CD4-positive, alpha-beta T cell treated with Interleukin-15 for 4 hours (primary cell): Measurements from ENCODE around the gene TIMM8B.
"Not testable (repeated sequence)": the region's sequence is repeated elsewhere in the genome, so short reads cannot be mapped to it uniquely, and the experiment has no call there.

Experiments used
- DNase-seq: peaks from one replicate; pipeline ENCODE4 v3.0.0-alpha.2; 2020; ENCODE audit warnings: low spot score

Gene TIMM8B, protein sequence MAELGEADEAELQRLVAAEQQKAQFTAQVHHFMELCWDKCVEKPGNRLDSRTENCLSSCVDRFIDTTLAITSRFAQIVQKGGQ

DNA sequence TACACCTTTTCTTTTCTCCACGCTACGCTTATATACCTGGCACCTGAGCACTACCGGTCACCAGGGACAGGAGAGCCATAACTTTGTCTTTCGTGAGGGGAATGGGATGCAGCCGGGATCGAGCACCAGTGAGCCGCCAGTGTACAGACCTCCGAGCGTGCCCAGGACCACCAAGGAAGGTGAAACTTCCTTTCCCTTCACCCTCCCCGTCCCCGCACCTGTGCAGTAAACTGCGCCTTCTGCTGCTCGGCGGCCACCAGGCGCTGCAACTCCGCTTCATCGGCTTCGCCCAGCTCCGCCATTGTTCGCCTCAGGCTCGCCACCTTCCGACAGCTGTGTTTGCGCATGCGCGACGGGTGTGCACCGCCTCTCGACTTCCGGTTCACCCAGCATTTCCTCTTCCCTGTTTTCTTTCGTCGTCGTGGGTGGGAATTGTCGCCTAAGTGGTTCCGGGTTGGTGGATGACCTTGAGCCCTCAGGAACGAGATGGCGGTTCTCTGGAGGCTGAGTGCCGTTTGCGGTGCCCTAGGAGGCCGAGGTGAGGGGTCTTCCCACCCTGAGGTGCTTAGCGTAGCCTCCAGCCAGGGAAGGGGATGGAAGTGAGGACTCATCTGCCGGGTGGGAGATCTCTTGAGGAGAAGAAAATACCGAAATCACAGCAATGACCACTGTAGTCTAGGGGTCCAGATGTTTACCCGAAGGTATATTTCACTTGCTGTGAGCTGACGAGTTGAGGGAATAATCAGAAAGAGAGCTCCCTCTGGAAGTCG lies at the start of gene TIMM8B, which contains the start of gene SDHD:
TIMM8B (minus strand) TSS at position 335 of the 770 bp plus-strand sequence; CDS start at position 302, 33 bp downstream.
SDHD (plus strand) TSS at position 452 of the 770 bp plus-strand sequence; CDS start at position 487, 35 bp downstream.
- peak; percentile 97 for DNase-seq

DNA sequence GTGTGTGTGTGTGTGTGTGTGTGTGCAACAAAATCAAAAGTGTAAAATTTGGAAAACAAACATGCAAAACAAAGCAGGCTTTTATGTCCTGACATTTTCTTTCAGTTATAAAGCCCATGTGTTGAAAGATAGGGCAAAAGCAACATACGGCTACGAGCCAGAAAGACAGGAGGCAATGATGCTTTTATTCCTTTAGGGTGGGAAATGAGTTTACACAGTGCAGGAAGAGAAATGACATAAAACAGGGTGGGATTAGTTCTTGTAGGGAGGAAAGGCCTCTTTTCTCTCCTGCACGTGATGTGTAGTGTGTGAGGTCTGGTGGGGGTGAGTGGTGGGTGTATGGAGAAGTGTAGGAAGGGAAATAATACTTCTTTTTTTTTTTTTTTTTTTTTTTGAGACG lies 47.9 kb upstream of the TIMM8B start:
- no peak for DNase-seq

DNA sequence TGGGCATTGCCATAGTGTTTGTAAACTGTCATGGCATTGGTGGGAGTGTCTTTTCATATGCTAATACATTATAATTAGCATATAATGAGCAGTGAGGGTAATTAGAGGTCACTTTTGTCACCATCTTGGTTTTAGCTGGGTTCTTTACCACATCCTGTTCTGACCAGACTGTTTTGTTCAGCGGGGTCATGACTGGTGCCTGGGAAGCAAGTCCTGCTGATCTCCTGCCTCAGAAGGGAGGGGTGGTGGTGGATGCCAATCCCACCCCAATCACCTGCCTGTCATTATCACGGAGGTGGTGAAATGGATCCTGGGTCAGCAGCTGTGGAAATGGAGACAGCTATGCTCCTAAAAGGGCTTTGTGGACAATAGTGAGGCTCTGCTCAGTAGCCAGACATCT lies 46.2 kb upstream of the TIMM8B start:
- no peak for DNase-seq

DNA sequence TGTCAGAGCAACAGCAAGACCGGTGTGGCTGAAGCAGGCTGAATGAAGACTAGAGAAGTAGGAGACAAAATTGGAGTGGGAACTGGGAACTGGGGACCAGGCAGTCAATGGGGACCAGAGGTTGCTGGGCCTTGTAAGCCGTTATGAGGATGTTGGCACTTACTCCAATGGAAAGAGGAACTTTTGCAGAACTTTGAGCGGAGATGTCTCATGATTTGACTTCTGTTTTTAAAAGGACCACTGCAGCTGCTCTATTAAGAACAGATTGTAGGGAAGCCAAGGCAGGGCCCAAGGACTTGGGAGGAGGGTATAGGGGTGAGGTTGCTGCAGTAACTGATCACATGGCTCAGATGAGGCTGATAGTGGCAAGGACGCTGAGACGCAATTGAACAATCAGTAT lies 43.1 kb upstream of the TIMM8B start:
- no peak for DNase-seq

DNA sequence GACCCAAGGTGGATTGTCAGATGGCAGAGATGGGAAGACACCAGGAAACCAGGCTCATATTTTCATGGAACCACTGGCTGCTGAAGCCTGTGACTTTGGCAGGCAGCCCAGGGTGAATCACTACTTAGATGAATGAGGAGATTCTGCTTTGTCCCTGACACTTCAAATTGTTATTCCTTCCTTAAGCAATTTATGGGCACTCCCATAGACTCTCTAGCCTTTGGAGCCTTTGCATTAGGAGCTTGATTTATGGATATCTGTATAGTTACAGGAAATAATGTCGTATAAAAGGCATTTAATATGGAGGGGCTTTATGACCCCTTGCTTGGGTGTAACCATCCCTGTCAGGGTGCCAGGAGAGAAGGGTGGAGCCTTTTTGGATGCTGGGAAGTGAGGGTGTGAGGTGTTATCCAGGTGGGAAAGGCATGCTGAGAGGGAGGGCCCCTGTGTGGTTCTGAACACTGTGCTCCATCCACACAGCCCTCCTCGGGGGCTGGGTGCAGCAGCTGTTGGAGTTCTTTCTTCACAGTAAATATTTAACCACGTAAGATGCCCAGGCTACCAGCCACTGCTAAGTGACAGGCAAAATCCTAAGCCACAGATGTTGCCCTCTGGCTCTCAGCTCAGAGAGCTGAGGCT lies 42.0 kb upstream of the TIMM8B start:
- no peak for DNase-seq

DNA sequence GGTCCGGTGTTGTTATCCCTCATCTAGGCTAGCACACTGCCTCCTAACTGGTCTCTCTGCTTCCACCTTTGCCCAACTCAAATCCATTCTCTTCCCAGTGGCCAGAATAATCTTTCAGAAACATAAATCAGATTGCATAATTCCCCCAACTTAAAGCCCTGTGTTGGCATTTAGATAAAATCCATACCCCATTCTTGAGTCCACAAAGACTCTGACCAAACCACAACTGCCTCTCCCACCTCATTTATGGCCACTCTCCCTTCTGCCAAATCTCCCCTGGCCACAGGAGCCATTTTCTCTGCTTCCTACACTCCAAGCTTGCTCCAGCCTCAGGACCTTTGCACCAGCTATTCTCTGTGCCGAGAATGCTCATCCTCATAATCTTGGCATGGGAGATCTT lies 40.5 kb upstream of the TIMM8B start:
- no peak for DNase-seq

DNA sequence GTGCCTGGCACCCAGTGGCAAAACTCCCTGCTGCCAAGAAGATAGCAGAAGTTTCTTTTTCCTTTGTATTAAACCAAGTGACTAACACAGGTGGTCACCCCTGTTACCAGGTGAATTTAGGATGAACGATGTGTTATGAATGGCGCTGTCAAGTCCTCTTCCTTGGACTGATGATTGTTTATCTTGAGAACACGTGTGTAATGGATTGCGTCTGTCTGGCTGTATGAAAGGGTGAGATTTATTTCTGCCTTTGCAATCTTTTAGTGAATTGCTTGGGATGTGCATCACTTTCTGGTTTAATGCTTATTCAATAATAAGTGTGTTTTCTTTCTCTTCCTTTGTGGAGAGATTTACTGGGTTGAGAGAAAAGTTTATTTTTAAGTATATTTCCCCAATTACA lies 36.6 kb upstream of the TIMM8B start:
- no peak for DNase-seq

DNA sequence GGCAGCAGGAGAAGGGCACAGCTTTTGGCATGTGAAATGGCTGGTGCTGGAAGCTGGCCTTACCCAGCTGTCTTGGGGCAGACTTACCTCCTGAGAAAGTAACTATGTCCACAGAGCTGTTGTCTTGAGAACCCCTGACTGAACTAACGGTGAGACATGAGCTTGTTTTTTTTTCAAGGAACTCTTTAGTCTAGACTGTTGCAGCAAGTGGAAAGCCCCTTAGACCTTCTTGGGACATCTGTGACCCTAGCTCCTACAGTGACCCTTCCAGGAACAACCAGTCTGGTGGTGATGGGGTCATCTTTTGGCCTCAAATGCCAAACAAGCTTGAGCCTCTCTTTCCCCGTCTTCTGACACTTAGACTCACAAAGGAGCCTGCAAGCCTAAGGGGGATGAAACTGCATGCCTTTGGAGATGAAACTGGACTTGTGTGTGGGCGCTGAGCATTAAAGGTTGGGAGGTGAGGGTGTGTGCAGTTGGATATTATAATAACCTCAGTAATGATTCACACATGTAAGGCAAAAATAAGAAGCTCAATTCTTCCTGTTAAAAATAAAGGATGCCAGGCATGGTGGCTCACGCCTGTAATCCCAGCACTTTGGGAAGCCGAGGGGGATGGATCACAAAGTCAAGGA lies 35.5 kb upstream of the TIMM8B start:
- no peak for DNase-seq

DNA sequence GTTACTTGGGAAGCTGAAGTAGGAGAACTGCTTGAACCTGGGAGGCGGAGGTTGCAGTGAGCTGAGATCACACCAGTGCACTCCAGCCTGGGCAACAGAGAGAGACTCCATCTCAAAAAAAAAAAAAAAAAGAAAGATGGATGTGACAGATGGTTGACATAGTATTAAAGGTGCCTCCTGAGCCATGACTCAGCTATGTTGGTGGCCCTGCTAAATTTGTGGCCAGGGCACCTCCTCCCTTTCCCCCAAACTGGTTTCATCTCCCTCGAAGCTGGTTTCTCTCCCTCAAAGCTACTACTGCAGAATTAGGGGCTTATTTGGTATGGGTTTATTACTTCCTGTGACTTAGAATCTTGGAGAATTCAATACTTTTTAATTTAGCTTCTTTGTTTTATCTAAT lies 31.6 kb upstream of the TIMM8B start:
- DNase-seq: no peak

DNA sequence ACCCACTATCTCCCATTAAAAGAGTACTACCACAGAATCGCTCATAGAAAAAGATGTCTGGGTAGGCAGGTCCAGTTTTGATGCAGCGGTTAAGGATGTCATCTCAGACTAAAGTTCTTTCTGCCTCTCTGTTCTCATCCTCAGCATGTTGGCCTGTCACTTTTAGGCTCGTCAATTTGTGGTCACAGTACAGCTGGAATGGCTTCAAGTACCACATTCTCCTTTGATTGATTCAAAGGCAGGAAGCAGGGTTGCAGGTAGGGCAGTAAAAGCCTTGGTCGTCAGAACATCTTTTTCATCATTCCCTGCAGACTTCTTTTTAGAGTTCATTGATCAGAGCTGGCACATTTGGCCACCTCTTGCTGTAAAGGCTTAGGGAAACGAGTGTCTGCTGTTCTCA lies 28.8 kb upstream of the TIMM8B start:
- DNase-seq: no peak

DNA sequence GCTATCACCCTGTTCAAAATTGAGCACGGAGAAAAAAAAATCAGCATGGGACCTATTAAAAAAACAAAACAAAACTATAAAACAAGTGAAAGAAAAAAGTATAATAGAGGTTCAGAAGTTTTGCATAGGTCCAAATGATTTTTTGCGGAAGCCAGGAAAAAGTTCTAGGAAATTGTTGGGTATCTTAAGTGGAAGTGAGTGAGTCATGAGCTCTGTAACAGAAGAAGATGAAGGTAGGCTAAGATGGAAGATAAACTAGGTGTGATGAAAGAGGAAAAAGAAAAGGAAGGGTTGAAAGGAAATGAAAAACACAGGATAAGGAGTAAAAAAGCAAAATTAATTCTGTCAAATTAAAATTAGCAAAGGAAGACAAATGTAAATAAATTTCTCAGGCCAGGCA lies 27.9 kb upstream of the TIMM8B start:
- DNase-seq: no peak

DNA sequence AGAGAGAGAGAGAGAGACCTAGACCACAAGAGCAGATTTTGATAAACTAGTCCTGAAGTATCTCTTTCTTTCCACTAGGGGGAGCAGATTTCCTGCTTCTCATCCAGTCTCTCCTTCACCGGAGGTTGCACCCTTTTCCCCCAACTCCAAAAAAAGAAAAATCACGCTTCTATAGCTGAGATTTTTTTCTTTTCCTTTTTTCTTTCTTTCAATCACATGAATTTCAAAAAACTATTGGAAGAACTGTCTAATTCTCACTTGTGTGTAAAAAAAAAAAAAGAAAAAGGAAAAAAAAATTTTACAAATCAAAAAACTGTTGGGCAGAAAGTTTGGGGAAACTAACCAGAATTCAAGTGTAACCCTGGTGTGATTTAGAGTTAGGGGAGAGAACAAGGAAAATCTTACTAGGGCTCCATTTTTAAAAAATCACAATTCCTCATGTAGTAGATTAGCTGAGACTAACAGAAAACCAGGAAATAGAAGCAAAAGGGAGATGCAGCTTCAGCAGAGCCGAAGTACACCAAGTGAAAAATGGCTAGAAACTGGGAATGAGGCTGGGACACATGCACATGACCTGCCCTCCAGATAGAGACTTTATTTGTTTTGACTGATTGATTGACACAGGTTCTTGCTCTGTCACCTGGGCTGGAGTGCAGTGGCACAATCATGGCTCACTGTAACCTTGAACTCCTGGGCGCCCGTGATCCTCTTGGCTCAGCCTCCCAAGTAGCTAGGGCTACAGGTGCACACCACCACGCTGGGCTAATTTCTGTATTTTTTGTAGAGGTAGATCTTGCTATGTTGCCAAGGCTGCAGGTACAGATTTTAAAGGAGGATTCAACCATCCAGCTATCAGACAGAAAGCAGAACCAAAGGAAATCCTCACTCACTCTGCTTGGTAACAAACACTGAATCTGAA lies 27.2 kb upstream of the TIMM8B start:
- DNase-seq: peak; percentile 35

DNA sequence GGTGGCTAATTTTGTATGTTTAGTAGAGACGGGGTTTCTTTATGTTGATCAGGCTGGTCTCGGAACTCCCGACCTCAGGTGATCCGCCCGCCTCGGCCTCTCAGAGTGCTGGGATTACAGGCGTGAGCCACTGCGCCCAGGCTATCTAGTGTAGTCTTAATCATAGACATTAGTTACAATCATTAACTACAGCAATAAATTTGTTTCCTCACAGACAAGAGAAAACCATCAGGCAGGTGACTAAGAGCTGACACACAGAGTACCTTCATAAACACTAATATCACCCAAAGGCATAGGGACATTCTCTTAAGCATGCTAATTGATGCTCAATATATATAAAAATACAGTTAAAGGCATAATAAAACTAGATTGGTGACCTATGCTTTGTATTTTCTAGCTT lies 19.5 kb upstream of the TIMM8B start:
- no peak for DNase-seq

DNA sequence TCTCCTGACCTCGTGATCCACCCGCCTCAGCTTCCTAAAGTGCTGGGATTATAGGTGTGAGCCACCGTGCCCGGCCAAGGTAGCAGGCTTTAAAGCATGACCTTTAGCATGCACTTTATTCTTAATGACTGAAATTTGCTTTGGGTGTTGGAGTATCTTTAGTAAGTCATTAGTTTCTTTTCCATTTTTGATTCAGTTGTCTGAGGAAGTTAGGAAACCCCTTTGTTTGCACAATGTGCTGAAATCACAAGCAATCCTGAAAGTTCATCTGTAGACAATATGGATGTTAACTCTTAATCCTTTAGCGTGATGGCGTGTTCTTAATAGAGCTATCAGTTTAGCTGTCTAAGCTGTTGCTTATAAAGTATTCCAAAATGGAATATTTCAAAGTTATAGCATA lies 16.9 kb upstream of the TIMM8B start:
- no peak for DNase-seq

DNA sequence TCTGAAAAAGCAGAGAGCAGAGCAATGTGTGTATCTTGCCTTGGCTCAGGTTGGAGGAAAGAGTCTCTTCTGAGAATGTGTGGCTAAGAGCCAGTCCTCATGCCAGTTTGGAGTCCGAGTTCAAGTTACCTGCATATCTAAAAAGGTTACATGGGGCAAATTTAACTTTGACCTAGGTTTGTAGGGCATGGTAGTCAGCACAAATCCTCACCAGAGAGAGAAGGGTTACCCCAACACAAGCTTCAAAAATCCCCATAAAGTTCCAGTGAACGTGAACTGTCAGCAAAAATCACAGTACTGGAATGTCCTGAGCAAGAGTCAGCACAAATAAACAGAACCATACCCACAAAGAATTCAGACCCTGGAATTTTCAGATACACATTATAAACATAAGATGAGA lies 13.9 kb upstream of the TIMM8B start:
- DNase-seq: no peak

DNA sequence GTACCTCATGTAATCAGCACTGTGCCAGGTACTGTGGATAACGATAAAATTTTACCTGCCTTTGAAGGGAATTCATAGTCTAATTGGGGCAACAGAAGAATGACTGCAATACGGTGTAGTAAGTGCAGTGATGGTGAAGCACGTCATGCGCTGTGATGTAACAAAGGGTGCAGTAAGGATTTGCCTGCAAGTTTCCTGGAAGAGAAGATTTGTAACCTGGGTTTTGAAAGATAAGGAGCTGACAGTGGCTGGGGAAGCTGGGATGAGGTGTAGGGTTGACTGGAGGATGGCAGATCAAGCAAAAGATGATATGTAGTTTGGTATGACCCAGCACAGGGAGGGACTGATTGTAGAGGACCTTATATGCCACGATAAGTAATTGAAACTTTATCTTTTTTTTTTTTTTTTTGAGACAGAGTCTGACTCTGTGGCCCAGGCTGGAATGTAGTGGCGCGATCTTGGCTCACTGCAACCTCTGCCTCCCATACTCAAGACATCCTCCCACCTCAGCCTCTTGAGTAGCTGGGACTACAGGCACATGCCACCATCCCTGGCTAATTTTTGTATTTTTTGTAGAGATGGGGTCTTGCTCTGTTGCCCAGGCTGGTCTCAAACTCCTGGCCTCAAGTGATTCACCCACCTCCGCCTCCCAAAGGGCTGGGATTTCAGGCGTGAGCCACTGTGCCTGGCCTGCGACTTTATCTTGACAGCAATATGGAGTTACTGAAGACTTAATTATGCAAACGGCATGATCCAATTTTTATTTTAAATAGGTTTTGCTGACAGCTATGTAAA lies 11.4 kb upstream of the TIMM8B start:
- no peak for DNase-seq

DNA sequence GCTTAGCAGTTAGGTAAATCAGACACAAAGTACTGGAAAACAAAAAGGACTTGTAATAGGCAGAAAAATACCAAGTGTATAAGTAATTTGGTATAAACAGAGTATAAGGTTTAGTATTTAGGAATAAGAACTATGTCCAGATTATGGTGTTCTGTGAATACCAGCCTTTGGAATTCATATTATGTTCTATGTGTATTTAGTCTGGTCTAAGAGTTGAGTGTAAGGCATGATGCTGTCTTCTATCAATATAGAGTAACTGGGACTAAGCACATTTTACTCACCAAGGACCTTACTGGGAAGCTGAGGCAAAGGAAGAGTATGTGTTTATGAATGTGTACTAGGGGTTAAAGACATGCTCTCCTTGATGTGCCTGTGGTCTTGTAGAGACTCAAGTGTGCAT lies 9.6 kb upstream of the TIMM8B start:
- DNase-seq: no peak

DNA sequence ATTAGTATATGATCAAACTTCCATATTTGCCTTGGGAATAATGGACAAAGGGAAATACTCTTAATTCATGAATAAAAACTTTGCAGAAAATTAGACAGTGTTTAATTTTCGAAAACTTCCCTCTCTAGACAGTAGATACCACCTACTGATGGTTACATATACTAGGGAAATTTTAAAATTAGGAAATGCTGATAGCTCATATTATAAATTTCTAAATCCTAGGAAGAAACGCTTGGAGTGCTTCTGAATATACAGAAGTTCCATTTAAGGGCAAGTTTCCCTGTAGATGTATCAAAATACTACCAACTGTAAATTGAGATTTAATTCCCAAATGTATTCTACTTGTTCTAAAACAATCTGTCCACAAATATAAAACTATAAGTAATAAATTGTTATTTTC lies 8.7 kb upstream of the TIMM8B start:
- not testable (repeated sequence) for DNase-seq

DNA sequence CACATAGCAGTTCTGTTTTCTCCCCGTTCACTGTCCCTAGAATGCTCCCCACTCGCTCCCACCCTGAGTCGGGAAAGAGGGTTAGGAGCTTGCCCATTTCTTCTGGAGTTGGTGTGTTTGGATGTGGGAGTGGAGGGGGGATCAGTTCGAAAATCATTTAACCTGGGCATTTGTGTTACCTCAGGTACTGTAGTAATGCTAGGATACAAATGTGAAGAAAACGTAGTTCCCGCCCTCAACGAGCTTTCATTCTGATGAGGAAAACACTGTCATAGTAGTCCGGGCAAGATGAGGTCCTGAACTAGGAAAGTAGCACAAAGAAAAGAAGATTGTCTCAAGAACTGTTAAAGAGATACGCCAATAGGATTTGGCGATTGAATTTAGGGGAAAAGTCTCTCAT lies 656 bp upstream of the TIMM8B start:
- no peak for DNase-seq

DNA sequence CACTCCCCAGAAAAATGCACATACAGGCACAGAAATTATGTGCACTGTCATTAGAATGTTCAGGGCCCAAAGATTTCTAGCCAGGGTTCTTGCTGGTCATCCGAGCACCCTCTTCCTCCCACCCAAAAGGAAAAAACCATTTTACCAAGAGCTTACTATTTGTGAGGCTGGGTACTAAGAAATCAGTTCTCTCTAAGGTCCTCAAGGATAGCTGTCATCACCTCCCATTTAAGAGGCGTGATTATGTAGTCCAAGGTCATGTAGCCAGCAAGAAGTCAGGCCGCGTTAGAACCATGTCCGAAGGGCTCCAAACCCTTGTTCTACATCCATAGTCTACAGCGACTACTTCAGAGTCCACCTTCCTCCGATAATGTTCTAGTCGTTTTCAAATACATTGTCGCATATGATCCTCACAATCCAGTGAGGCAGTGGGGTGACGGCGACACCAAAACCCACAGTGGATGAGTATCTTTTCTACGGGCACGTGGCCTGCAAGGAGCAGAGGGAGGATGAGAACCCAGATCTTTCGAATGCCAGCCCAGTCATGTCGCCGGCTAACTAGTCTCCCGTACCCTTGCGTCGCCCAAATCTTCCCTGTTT lies 634 bp downstream of the TIMM8B start:
- peak; percentile 15 for DNase-seq

DNA sequence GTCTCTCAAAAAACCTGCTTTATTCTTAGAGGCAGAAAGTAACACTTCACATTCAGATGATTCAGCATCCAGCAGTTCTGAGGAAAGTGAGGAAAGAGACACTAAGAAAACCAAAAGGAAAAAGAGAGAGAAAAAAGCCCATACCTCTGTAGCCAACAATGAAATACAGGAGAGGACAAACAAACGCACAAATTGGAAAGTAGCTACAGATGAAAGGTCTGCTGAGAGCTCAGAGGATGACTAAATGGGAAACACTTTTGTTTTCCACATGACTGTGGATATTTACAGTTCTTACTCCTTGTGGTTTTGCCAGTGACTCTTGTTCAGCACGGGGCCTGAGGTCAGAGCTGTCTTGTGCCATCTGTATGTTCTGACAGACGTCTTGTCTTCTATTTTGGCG lies 3.8 kb downstream of the TIMM8B start:
- no peak for DNase-seq
